Transverse colon (tissue), 3 donors: ENCODE measurements around the gene DNAJB13.

Experiments used
- CTCF ChIP-seq, 5 experiments: fragments of 200-600 bp in 3 of 5; fragments of 450-650 bp in 2 of 5; sonication (generic) in 3 of 5; IDR thresholded peaks; 1 replicate in 2 of 5; 2 replicates in 3 of 5; pipeline ENCODE4 v1.5.1; 2016 to 2017; ENCODE audit warnings: antibody characterized with exemption in 5 of 5, inconsistent platforms in 3 of 5, mild to moderate bottlenecking in 2 of 5, moderate library complexity in 1 of 5
- EP300 ChIP-seq: sonication (generic); formaldehyde crosslinking; IDR thresholded peaks from one replicate; pipeline ENCODE4 v1.6.1; 2017; ENCODE audit warnings: antibody characterized with exemption, low read depth
- POLR2A ChIP-seq: fragments of 450-650 bp; IDR thresholded peaks from one replicate; pipeline ENCODE4 v1.6.1; 2016; ENCODE audit warnings: antibody characterized with exemption, mild to moderate bottlenecking, moderate library complexity

- no peak for TF ChIP-seq CTCF (IDR thresholded peaks at IDR 0.05)
- no peak for TF ChIP-seq POLR2A
- TF ChIP-seq EP300: no peak
Observed at GRCh38 chr11:74009675-74010305, 59.0 kb downstream of the DNAJB13 start.
